ENCODE data around the gene MAMDC2. TPM values are rescaled to one million over a fixed set of nuclear protein-coding genes. Genes with fewer than 3 reads are reported as not detected.

Gene MAMDC2
- total and polyA plus RNA-seq, 2 of the 8 experiments (the other 6 are each of a cell fraction or from before 2014, with no cell fraction given) = 6.1 to 15.4 TPM

DNA sequence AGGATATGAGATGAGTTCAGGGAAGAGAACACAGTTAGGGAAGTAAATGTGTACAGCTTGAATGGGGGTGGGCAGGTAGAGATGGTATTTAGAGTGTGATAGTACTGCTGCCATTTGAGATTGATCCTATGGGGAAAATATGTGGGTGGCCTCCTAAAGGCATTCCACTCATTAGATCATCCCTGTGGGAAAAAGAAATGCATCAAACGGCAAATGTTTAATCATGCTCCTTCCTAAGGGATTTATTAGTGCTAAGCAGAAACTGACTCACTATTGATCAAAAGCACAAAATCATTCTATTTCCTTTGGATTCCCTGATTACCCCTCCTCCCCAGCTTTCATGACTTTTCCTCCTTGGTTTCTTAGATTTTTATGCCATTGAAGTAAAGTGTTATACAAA is 178.7 kb downstream of the MAMDC2 start:
- no peaks in the 10 kb centered on the region for H3K79me2 ChIP-seq (ENCODE audit: control insufficient read depth in 1 of 2, insufficient read depth in 2 of 2, low read length in 2 of 2)
- no peak overlapping the region for H2BK15ac ChIP-seq (ENCODE audit: low read length)
- H4K8ac ChIP-seq (ENCODE audit: extremely low read depth, insufficient read depth, low read length) = no peak overlapping the region
- H4K5ac ChIP-seq (ENCODE audit: insufficient read length, low read depth, low read length) = no peak overlapping the region
- H2BK120ac ChIP-seq (replicated peaks; ENCODE audit: low read depth, low read length) = no peak overlapping the region
- no peak overlapping the region for H4K91ac ChIP-seq (replicated peaks; ENCODE audit: insufficient read length, low read length)
- H3K18ac ChIP-seq (ENCODE audit: extremely low read depth, low read length) = no peak overlapping the region
- H3K4me1 ChIP-seq (replicated peaks in 1 of 4; ENCODE audit: control insufficient read depth in 3 of 4, insufficient read depth in 4 of 4, low read length in 3 of 4) = no peaks in the 10 kb centered on the region; a peak in 2 of 7 replicates
- H3K23me2 ChIP-seq (ENCODE audit: low read depth, low read length) = no peaks in the 10 kb centered on the region
- H2BK12ac ChIP-seq (ENCODE audit: low read depth, low read length) = no peak overlapping the region
- no peaks in the 10 kb centered on the region for H4K20me1 ChIP-seq (replicated peaks in 1 of 2; ENCODE audit: control insufficient read depth in 1 of 2, insufficient read depth in 2 of 2, low read length in 2 of 2)
- no peak overlapping the region for H3K56ac ChIP-seq (replicated peaks; ENCODE audit: insufficient read length, low read depth, low read length)
- no peak overlapping the region for H3K27ac ChIP-seq (ENCODE audit: low read depth, low read length)
- H3K23ac ChIP-seq (ENCODE audit: insufficient read length) = no peak overlapping the region
- no peak overlapping the region for H2AFZ ChIP-seq (ENCODE audit: low read length)
- WGBS, 2 experiments (ENCODE audit: extremely low coverage in 1 of 2, insufficient coverage in 1 of 2, insufficient read length in 1 of 2, insufficient replicate concordance in 2 of 2, low coverage in 1 of 2, low lambda C conversion rate in 2 of 2, missing lambda C conversion rate in 1 of 2) = 83% methylated on average over 1 of the region's 1 CpG; no CpG with 5 or more reads in 1 of the 2 experiments
- no peak overlapping the region for H2BK20ac ChIP-seq (ENCODE audit: low read length)
- no peak overlapping the region for H2BK5ac ChIP-seq (ENCODE audit: low read depth, low read length)
- H3K4me3 ChIP-seq (ENCODE audit: extremely low read depth in 1 of 4, insufficient read depth in 2 of 4, low read depth in 3 of 4, low read length in 4 of 4) = no peak overlapping the region
- no peaks in the 10 kb centered on the region for H3K9me3 ChIP-seq (ENCODE audit: insufficient read depth in 2 of 2, low read depth in 1 of 2, low read length in 1 of 2)
- H2AK5ac ChIP-seq (ENCODE audit: low read depth, low read length) = no peak overlapping the region
- H3K27me3 ChIP-seq (replicated peaks in 1 of 4; ENCODE audit: control insufficient read depth in 3 of 4, extremely low read depth in 1 of 4, insufficient read depth in 3 of 4, low read length in 3 of 4) = no peaks in the 10 kb centered on the region
- no peak overlapping the region for H3K4ac ChIP-seq (replicated peaks; ENCODE audit: insufficient read length, low read depth, low read length)
- no peak overlapping the region for H3K4me2 ChIP-seq (ENCODE audit: insufficient read depth in 1 of 2, low read depth in 2 of 2, low read length in 2 of 2)
- H3K9ac ChIP-seq (replicated peaks in 1 of 4; ENCODE audit: extremely low read depth in 1 of 4, low read depth in 3 of 4, low read length in 3 of 4) = no peak overlapping the region
- POLR2A ChIA-PET (ENCODE audit: partially characterized antibody) = interaction anchor here (1.1 to 1.2 kb wide), 2 partner anchors 17 to 260 kb away, joined by 3 read pairs; no protein-coding TSS in a partner anchor
- H3K36me3 ChIP-seq (ENCODE audit: control insufficient read depth in 2 of 4, insufficient read depth in 4 of 4, low read length in 3 of 4) = no peaks in the 10 kb centered on the region
- FAIRE-seq (no peak), DNase-seq (ENCODE audit: low read depth in 1 of 2, low spot score in 2 of 2) (no peak)
- TF ChIP-seq, protein P1, sequence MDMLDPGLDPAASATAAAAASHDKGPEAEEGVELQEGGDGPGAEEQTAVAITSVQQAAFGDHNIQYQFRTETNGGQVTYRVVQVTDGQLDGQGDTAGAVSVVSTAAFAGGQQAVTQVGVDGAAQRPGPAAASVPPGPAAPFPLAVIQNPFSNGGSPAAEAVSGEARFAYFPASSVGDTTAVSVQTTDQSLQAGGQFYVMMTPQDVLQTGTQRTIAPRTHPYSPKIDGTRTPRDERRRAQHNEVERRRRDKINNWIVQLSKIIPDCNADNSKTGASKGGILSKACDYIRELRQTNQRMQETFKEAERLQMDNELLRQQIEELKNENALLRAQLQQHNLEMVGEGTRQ (IDR thresholded peaks at IDR 0.05; ENCODE audit: low read length) = no peak
- TF ChIP-seq EZH2 (IDR thresholded peaks at IDR 0.05; ENCODE audit: low read depth, low read length, severe bottlenecking) (no peak), CBX8 (IDR thresholded peaks at IDR 0.05; ENCODE audit: borderline replicate concordance, low read depth, low read length) (no peak), BACH1 (IDR thresholded peaks at IDR 0.05; ENCODE audit: low read length) (no peak)
- H3K79me1 ChIP-seq (ENCODE audit: low read depth, low read length) = no peaks in the 10 kb centered on the region
- no peak overlapping the region for H3K14ac ChIP-seq (ENCODE audit: insufficient read length)
- CTCF ChIA-PET (ENCODE audit: partially characterized antibody) = interaction anchor here (0.7 to 1.5 kb wide), 6 partner anchors 98 to 250 kb away, joined by 3 to 6 read pairs (median 4); no protein-coding TSS in a partner anchor

All from H1 (cell line).